OCI-LY3 (cell line): Measurements from ENCODE around the gene PYHIN1.
"Not testable (repeated sequence)": the region's sequence is repeated elsewhere in the genome, so short reads cannot be mapped to it uniquely, and the experiment has no call there.

Experiments used
- H2AFZ ChIP-seq: fragments of 200-600, 300-600 bp; shearing (Covaris generic); 2 replicates; pipeline ENCODE4 v1.6.0; 2014; ENCODE audit warnings: antibody characterized with exemption, low read depth, low read length
- H3K27ac ChIP-seq: fragments of 200-600, 300-600 bp; sonication (generic); 2 replicates; pipeline ENCODE4 v1.5.1; 2014; ENCODE audit warnings: mild to moderate bottlenecking, low read length, moderate library complexity, mixed read lengths
- H3K27me3 ChIP-seq: fragments of 200-600, 300-600 bp; sonication (generic); 2 replicates; pipeline ENCODE4 v1.6.1; 2014; ENCODE audit warnings: low read depth, low read length, mixed read lengths
- H3K36me3 ChIP-seq: fragments of 200-600, 300-600 bp; sonication (generic); replicated peaks from 2 replicates; pipeline ENCODE3; 2014; ENCODE audit warnings: low read depth, low read length, mixed read lengths
- H3K4me1 ChIP-seq: fragments of 300-600, 200-600 bp; sonication (generic); 2 replicates; pipeline ENCODE4 v1.6.1; 2014; ENCODE audit warnings: low read length, mixed read lengths
- H3K4me2 ChIP-seq: fragments of 200-600, 300-600 bp; sonication (generic); 2 replicates; pipeline ENCODE4 v1.6.1; 2014; ENCODE audit warnings: low read length, mixed read lengths
- H3K4me3 ChIP-seq: fragments of 300-600, 200-600 bp; sonication (generic); 2 replicates; pipeline ENCODE4 v1.5.1; 2014; ENCODE audit warnings: antibody characterized with exemption, mild to moderate bottlenecking, low read length, moderate library complexity
- H3K79me2 ChIP-seq: fragments of 300-600, 200-600 bp; shearing (Covaris generic); 2 replicates; pipeline ENCODE4 v1.6.1; 2014; ENCODE audit warnings: mild to moderate bottlenecking, low read length, mixed read lengths
- H3K9ac ChIP-seq: fragments of 300-600, 200-600 bp; shearing (Covaris generic); 2 replicates; pipeline ENCODE4 v1.6.0; 2014; ENCODE audit warnings: mild to moderate bottlenecking, low read length, moderate library complexity
- H3K9me3 ChIP-seq: fragments of 200-600, 300-600 bp; shearing (Covaris generic); 2 replicates; pipeline ENCODE4 v1.6.1; 2014; ENCODE audit warnings: low read length, mixed read lengths; ENCODE audit not compliant: insufficient read depth
- H4K20me1 ChIP-seq: fragments of 200-600, 300-600 bp; sonication (generic); 2 replicates; pipeline ENCODE4 v1.6.1; 2016; ENCODE audit warnings: low read length, mixed read lengths; ENCODE audit not compliant: insufficient read depth
- EZH2phosphoT487 ChIP-seq: fragments of 200-600 bp; shearing (Covaris generic); IDR thresholded peaks from 2 replicates; pipeline ENCODE4 v1.6.1; 2018; ENCODE audit warnings: antibody characterized with exemption, mixed run types, low read depth
- TF ChIP-seq, protein P1 (sequence below): fragments of 200-600, 300-600 bp; sonication (generic); IDR thresholded peaks from 2 replicates; pipeline ENCODE4 v1.5.1; 2014; ENCODE audit warnings: antibody characterized with exemption, low read length, low read depth

The PYHIN1 gene

DNA sequence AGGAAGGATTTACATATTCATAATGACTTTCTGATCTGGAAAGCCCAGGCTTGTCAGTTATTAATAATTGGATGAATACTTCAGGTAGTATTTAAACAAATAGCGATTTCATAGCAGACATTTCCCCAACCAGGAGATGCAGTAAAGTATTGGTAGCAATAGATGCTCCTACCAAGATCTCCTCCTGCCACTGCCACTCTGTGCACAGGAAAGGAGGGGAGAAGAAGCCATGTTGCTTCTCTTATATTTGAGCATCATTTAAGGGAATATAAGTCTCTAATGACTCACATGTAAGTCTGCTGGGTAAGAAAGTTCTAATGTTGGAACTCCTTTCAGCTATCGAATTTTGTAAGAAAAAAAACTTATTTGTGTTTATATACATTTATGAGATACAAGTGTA is 77.9 kb downstream of the PYHIN1 start:
- Histone ChIP-seq H3K4me3 (peak overlapping the region; percentile 77), H3K9ac (peak overlapping the region; percentile 85), H3K79me2 (peaks cover 45% of the 10 kb centered on the region), H3K4me2 (peak overlapping the region; percentile 80), H3K9me3 (0 out of 2 replicates have a peak, but pooled peaks cover 4% of the 10 kb centered on the region), H2AFZ (peak overlapping the region; percentile 52), H3K27me3 (no peaks in the 10 kb centered on the region), H3K36me3 (peaks cover 22% of the 10 kb centered on the region), H3K27ac (peak overlapping the region; percentile 68), H3K4me1 (peaks cover 51% of the 10 kb centered on the region), H4K20me1 (no peaks in the 10 kb centered on the region)
- TF ChIP-seq, protein P1, sequence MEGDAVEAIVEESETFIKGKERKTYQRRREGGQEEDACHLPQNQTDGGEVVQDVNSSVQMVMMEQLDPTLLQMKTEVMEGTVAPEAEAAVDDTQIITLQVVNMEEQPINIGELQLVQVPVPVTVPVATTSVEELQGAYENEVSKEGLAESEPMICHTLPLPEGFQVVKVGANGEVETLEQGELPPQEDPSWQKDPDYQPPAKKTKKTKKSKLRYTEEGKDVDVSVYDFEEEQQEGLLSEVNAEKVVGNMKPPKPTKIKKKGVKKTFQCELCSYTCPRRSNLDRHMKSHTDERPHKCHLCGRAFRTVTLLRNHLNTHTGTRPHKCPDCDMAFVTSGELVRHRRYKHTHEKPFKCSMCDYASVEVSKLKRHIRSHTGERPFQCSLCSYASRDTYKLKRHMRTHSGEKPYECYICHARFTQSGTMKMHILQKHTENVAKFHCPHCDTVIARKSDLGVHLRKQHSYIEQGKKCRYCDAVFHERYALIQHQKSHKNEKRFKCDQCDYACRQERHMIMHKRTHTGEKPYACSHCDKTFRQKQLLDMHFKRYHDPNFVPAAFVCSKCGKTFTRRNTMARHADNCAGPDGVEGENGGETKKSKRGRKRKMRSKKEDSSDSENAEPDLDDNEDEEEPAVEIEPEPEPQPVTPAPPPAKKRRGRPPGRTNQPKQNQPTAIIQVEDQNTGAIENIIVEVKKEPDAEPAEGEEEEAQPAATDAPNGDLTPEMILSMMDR, result no peak
- TF ChIP-seq EZH2phosphoT487, result no peak

DNA sequence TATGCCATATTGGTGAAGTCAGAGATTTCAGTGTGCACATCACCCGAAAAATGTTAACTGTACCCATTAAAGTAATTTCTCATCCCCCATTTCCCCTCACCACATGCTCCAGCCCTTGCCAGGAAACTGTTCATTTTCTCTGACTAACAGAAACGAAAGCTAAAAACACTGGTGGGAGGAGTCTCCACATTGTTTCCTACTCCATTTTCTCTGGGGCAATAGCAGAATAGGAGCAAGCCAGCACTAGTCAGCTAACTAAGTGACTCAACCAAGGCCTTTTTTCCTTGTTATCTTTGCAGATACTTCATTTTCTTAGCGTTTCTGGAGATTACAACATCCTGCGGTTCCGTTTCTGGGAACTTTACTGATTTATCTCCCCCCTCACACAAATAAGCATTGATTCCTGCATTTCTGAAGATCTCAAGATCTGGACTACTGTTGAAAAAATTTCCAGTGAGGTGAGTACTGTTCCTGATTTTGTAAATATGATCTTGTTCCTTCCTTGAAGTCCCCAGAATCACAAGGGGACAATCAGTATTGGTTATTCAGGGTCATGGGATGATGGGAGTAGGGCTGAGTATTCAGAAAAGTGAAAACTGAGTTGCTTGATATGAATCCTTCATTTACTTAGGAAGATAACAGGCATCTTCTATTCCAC is 78.5 kb downstream of the PYHIN1 start, which contains the start of gene IFI16:
Gene IFI16 (plus strand): TSS at position 204 of the 658 bp plus-strand sequence. CDS start 4,774 bp downstream, outside the sequence.
- Histone ChIP-seq H3K36me3 (peaks cover 28% of the 10 kb centered on the region), H4K20me1 (no peaks in the 10 kb centered on the region), H3K9ac (peak within 1 kb of the TSS; percentile 85), H3K4me2 (peak within 1 kb of the TSS; percentile 80), H3K27me3 (no peaks in the 10 kb centered on the region), H3K9me3 (peaks cover 9% of the 10 kb centered on the region; the same call in 1 of the 2 replicates), H3K27ac (peak within 1 kb of the TSS; percentile 68), H3K79me2 (peaks cover 51% of the 10 kb centered on the region), H3K4me1 (peaks cover 56% of the 10 kb centered on the region), H3K4me3 (peak within 1 kb of the TSS; percentile 77), H2AFZ (peak within 1 kb of the TSS; percentile 52)
- TF ChIP-seq EZH2phosphoT487, result no peak

DNA sequence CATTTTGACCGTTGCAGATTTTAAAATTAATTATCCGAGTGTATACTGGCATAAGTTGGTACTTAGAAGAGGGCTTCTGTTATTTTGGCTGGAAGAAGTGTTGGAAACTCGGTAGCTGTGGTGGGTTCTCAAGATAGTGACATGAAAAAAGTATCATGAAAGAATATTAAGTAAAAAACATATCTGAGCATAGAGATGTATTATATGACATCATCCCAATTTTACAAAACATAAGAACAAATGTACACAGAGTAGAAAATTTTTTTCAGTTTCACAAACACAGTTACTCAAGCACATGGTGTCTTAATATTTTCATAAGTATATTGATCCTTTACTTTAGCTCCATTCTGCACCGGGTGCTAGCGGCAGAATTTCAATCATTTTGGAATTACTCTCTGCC is 79.0 kb downstream of the PYHIN1 start:
- Histone ChIP-seq H3K9ac (peak overlapping the region; percentile 85), H2AFZ (no peak overlapping the region), H4K20me1 (no peaks in the 10 kb centered on the region), H3K9me3 (peaks cover 10% of the 10 kb centered on the region; the same call in 1 of the 2 replicates), H3K79me2 (peaks cover 52% of the 10 kb centered on the region), H3K4me3 (peak overlapping the region; percentile 77), H3K36me3 (peaks cover 33% of the 10 kb centered on the region), H3K27ac (peak overlapping the region; percentile 68), H3K27me3 (no peaks in the 10 kb centered on the region), H3K4me1 (peaks cover 60% of the 10 kb centered on the region), H3K4me2 (peak overlapping the region; percentile 80)
- no peak for TF ChIP-seq EZH2phosphoT487
- TF ChIP-seq, protein P1, result no peak

DNA sequence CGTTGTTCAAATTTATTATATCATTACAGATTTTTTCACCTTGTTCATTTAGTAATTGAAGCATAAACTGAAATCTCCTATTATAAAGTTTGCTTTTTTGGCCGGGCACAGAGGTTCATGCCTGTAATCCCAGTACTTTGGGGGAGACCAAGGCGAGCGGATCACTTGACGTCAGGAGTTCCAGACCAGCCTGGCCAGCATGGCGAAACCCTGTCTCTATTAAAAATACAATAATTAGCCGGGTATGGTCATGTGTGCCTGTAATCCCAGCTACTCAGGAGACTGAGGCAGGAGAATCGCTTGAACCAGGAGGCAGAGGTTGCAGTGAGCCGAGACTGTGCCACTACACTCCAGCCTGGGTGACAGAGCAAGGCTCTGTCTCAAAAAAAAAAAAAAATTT is 79.6 kb downstream of the PYHIN1 start:
- H3K4me2 ChIP-seq, result peak overlapping the region; percentile 80
- peak overlapping the region; percentile 68 for H3K27ac ChIP-seq
- H3K36me3 ChIP-seq, result peaks cover 37% of the 10 kb centered on the region
- H3K4me3 ChIP-seq, result peak overlapping the region; percentile 77
- peaks cover 60% of the 10 kb centered on the region for H3K4me1 ChIP-seq
- not testable (repeated sequence) for H3K27me3 ChIP-seq, H2AFZ ChIP-seq, H4K20me1 ChIP-seq
- peak overlapping the region; percentile 85 for H3K9ac ChIP-seq
- H3K9me3 ChIP-seq, result peaks cover 10% of the 10 kb centered on the region; the same call in 1 of the 2 replicates
- H3K79me2 ChIP-seq, result peaks cover 56% of the 10 kb centered on the region

DNA sequence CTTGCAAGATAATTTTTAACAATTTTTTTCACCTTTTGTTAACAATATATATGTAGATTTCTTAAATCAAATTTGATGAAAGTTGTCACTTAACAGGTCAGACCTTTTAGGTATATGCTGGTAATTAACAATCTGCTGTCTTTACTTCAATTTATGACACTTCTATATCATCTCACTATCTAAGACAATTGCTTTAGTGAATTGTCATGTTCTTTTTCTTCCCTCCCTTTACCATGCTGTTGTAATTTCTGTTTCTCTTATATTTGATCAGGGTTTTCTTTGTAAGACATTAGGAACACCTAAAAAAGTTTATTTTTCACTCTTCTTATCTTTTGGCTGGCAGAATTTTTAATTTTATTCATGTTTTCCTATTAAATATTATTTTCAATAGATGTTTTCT is 80.4 kb downstream of the PYHIN1 start:
- peaks cover 10% of the 10 kb centered on the region; the same call in 1 of the 2 replicates for H3K9me3 ChIP-seq
- no peaks in the 10 kb centered on the region for H3K27me3 ChIP-seq
- peak overlapping the region; percentile 80 for H3K4me2 ChIP-seq
- peak overlapping the region; percentile 50 for H3K27ac ChIP-seq
- H2AFZ ChIP-seq, result no peak overlapping the region
- H3K4me3 ChIP-seq, result peak overlapping the region; percentile 77
- H3K36me3 ChIP-seq, result peaks cover 44% of the 10 kb centered on the region
- peaks cover 63% of the 10 kb centered on the region for H3K79me2 ChIP-seq
- H3K9ac ChIP-seq, result peak overlapping the region; percentile 85
- H4K20me1 ChIP-seq, result no peaks in the 10 kb centered on the region
- H3K4me1 ChIP-seq, result peaks cover 64% of the 10 kb centered on the region
- no peak for TF ChIP-seq EZH2phosphoT487
- TF ChIP-seq, protein P1, result no peak
